HG03521 (cell line): ENCODE results near the gene CCDC88A.
"Not testable (repeated sequence)": the region's sequence is repeated elsewhere in the genome, so short reads cannot be mapped to it uniquely, and the experiment has no call there.

ENCODE experiments used
- ATAC-seq: cut with Tn5 transposase; IDR thresholded peaks from one replicate; pipeline ENCODE4 v1.9.1; 2021; ENCODE audit warnings: mild to moderate bottlenecking, moderate library complexity; ENCODE audit not compliant: unreplicated experiment

The CCDC88A gene

DNA sequence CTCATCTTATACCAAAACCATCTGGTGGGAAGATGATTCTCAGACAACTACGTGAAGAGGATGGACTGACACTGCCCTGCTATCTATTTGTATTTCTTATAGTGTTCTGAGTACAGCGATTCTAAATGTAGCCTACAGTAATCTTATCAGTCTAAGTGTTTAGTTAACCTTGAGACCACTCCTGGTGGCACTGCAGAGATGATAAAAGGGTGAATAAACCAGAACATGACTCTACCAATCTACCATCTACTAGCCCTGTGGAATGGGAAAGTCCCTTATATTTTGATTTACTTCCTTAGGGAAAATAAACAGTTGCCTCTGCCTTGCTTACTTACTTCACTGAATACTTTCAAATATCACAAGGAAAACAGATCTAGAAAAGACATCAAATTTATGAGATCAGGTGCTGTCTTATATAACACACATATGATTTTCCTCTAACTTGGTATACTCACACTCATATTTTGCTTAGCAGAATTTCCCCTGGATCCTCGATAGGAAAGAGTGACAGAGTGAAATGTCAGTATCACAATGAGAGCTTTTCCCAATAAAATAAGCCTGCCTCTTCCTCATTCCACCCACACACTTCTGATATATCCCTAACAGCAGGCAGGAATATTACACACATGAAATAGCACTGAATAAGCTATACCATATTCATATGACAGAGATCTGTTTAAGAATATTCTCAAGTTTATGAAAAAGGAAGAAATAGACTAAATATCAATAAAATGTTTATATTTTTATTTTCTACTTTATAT lies 92.0 kb downstream of the CCDC88A start:
- no peak for ATAC-seq

- no peak for ATAC-seq
These were observed 104.7 kb downstream of the CCDC88A start for GRCh38 chr2:55314985-55315384.

- peak; percentile 82 for ATAC-seq
These were observed 108.2 kb downstream of the CCDC88A start for GRCh38 chr2:55311444-55311870.

- no peak for ATAC-seq
These were observed 110.2 kb downstream of the CCDC88A start for GRCh38 chr2:55309446-55309845.

- peak; percentile 73 for ATAC-seq
These were observed 117.4 kb downstream of the CCDC88A start for GRCh38 chr2:55302241-55302640.

GRCh38 chr2:55301277-55301676 lies 118.4 kb downstream of the CCDC88A start:
- no peak for ATAC-seq

- no peak for ATAC-seq
These were observed 123.3 kb downstream of the CCDC88A start for GRCh38 chr2:55296393-55296792.

DNA sequence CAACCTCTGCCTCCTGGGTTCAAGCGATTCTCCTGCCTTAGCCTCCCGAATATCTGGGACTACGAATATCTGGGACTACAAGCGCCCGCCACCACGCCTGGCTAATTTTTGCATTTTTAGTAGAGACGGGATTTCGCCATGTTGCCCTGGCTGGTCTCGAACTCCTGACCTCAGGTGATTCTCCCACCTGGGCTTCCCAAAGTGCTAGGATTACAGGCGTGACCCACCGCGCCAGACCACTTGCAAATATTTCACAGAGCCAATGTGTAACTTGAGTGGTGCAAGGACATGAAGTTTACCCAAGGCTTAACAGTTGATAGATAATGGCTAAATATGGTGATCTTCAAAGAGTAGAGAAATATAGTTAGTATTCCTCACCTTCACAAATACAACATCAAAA lies 136.6 kb downstream of the CCDC88A start:
- ATAC-seq = no peak

GRCh38 chr2:55282110-55282917 lies 137.3 kb downstream of the CCDC88A start:
- peak; percentile 99 for ATAC-seq

GRCh38 chr2:55280851-55281546 lies 138.7 kb downstream of the CCDC88A start:
- ATAC-seq = not testable (repeated sequence)

DNA sequence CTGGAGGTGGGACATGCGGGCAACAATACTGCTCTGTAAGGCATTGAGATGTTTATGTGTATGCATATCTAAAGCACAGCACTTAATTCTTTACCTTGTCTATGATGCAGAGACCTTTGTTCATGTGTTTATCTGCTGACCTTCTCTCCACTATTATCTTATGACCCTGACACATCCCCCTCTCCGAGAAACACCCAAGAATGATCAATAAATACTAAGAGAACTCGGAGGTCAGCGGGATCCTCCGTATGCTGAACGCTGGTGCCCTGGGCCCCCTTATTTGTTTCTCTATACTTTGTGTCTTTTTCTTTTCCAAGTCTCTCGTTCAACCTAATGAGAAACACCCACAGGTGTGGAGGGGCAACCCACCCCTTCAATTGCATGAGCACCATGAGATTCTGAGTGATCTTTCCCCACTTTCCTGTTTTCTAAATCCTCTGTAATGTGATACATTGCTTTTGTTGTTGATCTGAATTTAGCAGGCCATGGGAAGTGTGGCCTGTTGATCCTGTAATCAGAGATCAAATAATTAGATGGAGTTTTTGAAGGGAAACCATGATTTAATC lies 139.7 kb downstream of the CCDC88A start:
- ATAC-seq = not testable (repeated sequence)

GRCh38 chr2:55279214-55279835 lies 140.3 kb downstream of the CCDC88A start:
- ATAC-seq = not testable (repeated sequence)

- no peak for ATAC-seq
These were observed 142.3 kb downstream of the CCDC88A start for GRCh38 chr2:55277310-55277709.

GRCh38 chr2:55274346-55274745 lies 145.3 kb downstream of the CCDC88A start:
- ATAC-seq = not testable (repeated sequence)

- no peak for ATAC-seq
These were observed 150.0 kb downstream of the CCDC88A start for GRCh38 chr2:55269645-55269990.

DNA sequence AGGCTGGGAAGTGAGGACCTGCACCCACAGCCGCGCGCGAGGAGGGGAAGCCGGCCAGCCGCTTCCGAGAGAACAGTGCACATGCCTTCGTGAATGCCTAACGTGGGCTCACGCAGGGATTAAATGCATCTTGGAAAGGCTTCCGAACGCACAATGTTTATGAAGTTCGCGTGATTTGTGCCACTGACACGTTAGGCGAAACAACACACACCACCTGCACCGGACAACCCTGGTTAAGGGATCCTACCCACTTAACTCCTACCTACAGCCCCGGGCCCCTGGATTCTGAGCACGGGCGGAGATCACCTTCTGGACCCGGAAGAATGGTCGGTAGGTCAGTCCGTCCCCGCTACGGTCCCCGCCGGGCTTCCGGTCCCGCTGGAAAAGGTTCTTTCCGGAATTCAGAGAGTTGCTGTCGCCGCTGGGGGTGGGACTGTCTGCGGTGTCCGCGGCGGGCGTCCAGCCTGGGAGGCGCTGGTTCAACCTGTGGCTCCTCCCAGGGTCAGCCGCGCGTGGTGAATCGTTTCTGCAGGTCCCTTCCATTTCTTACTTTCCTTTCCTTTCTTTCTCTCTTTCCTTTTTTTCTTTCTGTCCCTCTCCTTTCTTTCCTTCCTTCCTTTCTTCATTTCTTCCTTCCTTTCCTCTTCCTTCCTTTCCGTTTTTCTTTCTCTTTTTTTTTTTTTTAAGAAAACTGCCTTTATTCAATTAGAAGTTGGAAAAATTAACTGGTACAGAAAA lies 150.6 kb downstream of the CCDC88A start, which contains the start of gene MTIF2:
Gene MTIF2, minus strand, starts transcription at position 325 of the 738 bp plus-strand sequence. CDS start 5,373 bp downstream, outside the sequence.
- ATAC-seq = peak; percentile 98

GRCh38 chr2:55268288-55268906 lies 151.3 kb downstream of the CCDC88A start:
- no peak for ATAC-seq

DNA sequence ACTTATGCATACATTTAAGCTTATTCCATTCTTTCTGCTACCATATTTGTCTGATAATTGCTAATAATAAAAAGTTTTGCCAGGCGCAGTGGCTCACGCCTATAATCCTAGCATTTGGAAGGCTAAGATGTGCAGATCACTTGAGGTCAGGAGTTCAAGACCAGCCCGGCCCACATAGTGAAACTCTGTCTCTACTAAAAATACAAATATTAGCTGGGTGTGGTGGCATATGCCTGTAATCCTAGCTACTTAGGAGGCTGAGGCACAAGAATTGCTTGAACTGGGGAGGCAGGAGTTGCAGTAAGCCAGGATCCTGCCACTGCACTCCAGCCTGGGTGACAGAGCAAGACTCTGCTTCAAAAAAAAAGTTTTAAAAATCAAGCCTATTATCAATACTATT lies 160.1 kb downstream of the CCDC88A start:
- not testable (repeated sequence) for ATAC-seq

DNA sequence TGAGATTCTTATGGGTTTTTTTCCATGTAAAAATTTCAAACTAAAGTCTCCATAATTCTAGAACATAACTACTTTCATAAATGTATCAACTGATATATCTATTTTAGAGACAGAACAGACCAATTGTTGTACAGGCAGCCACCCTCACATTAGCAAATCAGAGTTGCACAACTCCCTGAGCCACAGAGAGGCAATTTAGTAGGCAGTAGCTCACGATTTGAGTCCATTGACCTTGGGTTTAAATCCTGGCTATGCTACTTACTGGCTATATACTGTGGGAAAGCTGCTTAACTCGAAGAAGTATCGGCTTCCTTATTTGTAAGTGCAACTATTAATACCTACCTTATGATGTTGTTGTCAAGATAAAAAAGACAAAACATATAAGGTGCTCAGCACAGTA lies 166.8 kb downstream of the CCDC88A start:
- no peak for ATAC-seq
